DMS153 treated with DMSO at 0.1 percent for 48 hours (cell line): ENCODE measurements around the gene LTA.

Experiments used
- DNase-seq: peaks from one replicate; lab custom pipeline; 2025; ENCODE audit not compliant: unreplicated experiment; lab: John Stamatoyannopoulos, UW

The LTA gene

DNA sequence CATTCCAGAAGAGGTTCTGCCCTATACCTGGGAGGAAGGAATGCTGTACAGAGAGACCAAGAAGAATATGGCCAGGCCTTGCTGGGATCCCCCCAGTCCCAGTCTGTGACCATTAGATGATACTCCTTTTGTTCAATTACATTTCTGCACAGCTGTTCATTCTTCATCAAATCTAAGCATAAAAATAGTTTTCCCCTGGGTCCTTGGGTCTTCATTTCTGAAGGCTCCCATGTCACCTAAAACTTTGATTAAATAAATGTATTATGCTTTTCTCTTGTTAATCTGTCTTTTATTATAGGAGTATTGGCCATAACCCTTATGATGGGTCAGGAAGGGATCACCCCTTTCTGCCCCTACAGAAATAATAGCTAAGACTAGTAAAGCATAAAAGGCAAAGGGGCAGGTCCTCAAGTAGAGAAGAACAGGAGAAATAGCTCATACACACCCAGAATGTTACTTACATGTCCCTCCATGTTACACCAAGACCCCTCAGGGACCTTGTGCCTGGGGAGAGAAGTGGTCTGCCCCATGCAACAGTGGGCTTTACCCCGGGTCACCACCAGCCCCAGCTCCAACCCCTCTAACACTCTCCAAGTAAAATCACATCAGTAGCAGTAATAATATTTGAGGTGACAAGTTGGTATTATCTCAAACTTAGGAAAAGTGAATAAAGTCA lies 2.1 kb upstream of the LTA start:
- no peak for DNase-seq

DNA sequence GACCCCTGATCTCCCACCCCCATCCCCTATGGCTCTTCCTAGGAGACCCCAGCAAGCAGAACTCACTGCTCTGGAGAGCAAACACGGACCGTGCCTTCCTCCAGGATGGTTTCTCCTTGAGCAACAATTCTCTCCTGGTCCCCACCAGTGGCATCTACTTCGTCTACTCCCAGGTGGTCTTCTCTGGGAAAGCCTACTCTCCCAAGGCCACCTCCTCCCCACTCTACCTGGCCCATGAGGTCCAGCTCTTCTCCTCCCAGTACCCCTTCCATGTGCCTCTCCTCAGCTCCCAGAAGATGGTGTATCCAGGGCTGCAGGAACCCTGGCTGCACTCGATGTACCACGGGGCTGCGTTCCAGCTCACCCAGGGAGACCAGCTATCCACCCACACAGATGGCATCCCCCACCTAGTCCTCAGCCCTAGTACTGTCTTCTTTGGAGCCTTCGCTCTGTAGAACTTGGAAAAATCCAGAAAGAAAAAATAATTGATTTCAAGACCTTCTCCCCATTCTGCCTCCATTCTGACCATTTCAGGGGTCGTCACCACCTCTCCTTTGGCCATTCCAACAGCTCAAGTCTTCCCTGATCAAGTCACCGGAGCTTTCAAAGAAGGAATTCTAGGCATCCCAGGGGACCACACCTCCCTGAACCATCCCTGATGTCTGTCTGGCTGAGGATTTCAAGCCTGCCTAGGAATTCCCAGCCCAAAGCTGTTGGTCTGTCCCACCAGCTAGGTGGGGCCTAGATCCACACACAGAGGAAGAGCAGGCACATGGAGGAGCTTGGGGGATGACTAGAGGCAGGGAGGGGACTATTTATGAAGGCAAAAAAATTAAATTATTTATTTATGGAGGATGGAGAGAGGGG lies 1.4 kb downstream of the LTA start:
- DNase-seq, result no peak

DNA sequence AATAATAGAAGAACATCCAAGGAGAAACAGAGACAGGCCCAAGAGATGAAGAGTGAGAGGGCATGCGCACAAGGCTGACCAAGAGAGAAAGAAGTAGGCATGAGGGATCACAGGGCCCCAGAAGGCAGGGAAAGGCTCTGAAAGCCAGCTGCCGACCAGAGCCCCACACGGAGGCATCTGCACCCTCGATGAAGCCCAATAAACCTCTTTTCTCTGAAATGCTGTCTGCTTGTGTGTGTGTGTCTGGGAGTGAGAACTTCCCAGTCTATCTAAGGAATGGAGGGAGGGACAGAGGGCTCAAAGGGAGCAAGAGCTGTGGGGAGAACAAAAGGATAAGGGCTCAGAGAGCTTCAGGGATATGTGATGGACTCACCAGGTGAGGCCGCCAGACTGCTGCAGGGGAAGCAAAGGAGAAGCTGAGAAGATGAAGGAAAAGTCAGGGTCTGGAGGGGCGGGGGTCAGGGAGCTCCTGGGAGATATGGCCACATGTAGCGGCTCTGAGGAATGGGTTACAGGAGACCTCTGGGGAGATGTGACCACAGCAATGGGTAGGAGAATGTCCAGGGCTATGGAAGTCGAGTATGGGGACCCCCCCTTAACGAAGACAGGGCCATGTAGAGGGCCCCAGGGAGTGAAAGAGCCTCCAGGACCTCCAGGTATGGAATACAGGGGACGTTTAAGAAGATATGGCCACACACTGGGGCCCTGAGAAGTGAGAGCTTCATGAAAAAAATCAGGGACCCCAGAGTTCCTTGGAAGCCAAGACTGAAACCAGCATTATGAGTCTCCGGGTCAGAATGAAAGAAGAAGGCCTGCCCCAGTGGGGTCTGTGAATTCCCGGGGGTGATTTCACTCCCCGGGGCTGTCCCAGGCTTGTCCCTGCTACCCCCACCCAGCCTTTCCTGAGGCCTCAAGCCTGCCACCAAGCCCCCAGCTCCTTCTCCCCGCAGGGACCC lies 2.3 kb downstream of the LTA start:
- DNase-seq, result no peak

DNA sequence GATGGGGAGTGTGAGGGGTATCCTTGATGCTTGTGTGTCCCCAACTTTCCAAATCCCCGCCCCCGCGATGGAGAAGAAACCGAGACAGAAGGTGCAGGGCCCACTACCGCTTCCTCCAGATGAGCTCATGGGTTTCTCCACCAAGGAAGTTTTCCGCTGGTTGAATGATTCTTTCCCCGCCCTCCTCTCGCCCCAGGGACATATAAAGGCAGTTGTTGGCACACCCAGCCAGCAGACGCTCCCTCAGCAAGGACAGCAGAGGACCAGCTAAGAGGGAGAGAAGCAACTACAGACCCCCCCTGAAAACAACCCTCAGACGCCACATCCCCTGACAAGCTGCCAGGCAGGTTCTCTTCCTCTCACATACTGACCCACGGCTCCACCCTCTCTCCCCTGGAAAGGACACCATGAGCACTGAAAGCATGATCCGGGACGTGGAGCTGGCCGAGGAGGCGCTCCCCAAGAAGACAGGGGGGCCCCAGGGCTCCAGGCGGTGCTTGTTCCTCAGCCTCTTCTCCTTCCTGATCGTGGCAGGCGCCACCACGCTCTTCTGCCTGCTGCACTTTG lies 3.3 kb downstream of the LTA start, which contains the start of gene TNF:
Gene TNF, plus strand, starts transcription at position 231 of the 567 bp plus-strand sequence. Its CDS starts 177 bp downstream, at position 408.
- no peak for DNase-seq

DNA sequence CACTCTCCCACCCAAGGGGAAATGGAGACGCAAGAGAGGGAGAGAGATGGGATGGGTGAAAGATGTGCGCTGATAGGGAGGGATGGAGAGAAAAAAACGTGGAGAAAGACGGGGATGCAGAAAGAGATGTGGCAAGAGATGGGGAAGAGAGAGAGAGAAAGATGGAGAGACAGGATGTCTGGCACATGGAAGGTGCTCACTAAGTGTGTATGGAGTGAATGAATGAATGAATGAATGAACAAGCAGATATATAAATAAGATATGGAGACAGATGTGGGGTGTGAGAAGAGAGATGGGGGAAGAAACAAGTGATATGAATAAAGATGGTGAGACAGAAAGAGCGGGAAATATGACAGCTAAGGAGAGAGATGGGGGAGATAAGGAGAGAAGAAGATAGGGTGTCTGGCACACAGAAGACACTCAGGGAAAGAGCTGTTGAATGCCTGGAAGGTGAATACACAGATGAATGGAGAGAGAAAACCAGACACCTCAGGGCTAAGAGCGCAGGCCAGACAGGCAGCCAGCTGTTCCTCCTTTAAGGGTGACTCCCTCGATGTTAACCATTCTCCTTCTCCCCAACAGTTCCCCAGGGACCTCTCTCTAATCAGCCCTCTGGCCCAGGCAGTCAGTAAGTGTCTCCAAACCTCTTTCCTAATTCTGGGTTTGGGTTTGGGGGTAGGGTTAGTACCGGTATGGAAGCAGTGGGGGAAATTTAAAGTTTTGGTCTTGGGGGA lies 4.0 kb downstream of the LTA start:
- DNase-seq, result no peak

DNA sequence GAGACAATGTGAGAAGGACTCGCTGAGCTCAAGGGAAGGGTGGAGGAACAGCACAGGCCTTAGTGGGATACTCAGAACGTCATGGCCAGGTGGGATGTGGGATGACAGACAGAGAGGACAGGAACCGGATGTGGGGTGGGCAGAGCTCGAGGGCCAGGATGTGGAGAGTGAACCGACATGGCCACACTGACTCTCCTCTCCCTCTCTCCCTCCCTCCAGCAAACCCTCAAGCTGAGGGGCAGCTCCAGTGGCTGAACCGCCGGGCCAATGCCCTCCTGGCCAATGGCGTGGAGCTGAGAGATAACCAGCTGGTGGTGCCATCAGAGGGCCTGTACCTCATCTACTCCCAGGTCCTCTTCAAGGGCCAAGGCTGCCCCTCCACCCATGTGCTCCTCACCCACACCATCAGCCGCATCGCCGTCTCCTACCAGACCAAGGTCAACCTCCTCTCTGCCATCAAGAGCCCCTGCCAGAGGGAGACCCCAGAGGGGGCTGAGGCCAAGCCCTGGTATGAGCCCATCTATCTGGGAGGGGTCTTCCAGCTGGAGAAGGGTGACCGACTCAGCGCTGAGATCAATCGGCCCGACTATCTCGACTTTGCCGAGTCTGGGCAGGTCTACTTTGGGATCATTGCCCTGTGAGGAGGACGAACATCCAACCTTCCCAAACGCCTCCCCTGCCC lies 4.9 kb downstream of the LTA start:
- no peak for DNase-seq

DNA sequence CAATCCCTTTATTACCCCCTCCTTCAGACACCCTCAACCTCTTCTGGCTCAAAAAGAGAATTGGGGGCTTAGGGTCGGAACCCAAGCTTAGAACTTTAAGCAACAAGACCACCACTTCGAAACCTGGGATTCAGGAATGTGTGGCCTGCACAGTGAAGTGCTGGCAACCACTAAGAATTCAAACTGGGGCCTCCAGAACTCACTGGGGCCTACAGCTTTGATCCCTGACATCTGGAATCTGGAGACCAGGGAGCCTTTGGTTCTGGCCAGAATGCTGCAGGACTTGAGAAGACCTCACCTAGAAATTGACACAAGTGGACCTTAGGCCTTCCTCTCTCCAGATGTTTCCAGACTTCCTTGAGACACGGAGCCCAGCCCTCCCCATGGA lies 5.5 kb downstream of the LTA start:
- no peak for DNase-seq

DNA sequence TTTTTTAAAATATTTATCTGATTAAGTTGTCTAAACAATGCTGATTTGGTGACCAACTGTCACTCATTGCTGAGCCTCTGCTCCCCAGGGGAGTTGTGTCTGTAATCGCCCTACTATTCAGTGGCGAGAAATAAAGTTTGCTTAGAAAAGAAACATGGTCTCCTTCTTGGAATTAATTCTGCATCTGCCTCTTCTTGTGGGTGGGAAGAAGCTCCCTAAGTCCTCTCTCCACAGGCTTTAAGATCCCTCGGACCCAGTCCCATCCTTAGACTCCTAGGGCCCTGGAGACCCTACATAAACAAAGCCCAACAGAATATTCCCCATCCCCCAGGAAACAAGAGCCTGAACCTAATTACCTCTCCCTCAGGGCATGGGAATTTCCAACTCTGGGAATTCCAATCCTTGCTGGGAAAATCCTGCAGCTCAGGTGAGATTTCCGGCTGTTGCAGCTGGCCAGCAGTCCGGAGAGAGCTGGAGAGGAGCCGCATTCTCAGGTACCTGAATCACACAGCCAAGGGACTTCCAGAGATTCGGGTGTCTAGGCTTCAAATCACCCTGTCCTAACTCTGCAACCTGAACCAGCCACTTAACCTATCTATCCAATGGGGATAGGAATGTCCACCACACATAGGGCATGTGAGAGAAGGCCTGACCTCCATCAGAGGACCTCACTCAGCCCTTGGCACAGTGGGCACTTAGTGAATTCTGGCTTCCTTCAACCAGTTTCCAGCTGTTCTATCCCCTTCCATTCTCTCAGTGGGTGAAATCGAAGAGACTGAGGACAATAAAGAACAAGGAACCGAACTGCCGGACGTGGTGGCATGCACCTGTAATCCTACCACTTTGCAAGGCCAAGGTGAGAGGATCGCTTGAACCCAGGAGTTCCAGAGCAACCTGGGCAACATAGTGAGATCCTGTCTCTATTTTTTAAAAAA lies 6.4 kb downstream of the LTA start:
- DNase-seq, result no peak

DNA sequence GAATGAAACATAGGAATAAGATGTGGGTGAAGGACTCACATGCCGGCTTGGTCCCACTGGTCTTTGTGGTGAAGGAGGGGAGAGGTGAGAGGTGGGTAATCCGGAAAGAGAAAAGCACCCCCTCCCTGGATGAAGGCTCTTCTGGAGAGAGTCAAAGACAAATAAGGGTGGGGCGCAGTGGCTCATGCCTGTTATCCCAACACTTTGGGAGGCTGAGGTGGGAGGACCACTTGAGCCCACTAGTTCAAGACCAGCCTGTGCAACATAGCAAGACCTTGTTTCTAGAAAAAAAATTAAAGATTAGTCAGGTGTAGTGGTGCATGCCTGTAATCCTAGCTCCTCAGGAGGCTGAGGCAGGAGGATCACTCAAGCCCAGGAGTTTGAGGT lies 7.0 kb downstream of the LTA start:
- DNase-seq, result no peak

DNA sequence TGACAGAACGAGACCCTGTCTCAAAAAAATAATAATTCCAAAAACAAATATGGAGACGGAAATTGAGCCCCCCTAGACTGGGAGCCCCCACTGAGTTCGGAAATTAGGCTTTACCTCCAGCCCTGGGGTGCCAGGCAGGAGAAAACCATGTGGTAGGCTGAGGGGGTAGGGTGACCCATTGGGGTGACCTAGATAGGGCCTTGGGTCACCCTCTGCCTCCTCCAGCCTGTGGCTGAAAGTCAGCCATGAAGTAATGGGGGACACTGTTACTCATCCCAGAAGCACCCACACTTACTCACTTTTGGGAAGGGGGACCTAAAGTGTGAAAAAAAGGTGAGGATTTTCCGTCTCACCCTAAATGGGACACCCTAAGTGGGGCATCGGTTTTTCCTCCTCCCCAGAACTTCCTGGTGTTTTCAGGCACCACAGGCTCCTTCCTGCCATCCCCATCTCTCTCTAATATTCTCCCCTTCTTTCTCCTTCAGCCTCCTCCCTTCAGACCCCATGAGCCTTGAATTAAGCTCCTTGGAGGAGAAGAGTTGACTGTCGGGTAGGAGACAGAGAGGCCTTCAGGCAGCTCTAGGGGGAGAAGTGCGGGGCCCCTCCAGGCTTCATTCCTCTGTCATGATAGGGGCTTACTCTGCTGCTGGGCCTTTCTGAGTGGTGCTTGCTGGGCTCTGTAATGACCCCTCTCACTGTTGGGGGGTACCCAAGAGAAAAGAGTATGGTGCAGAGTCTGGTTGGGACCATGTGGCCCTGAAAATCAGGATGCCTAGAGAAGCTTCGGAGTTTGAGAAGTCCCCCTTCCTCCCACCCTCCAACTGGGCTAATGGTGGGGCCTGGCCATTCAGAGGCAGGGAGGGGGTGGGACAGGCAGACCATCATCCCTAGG lies 7.7 kb downstream of the LTA start:
- no peak for DNase-seq

DNA sequence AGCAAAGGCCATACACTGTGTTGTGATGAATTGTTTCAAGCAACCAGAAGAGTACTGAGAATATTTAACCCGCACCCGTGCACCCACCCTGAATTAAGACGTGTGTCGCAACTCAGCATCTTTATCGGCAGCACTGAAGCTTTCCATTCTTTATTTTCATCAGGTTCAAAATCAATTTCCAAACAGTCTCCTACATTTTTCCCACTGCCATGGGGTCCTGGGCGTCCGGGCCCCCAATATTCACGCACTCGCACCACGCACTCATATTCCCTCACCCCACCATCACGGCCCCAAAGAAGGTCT lies 8.3 kb downstream of the LTA start:
- no peak for DNase-seq

DNA sequence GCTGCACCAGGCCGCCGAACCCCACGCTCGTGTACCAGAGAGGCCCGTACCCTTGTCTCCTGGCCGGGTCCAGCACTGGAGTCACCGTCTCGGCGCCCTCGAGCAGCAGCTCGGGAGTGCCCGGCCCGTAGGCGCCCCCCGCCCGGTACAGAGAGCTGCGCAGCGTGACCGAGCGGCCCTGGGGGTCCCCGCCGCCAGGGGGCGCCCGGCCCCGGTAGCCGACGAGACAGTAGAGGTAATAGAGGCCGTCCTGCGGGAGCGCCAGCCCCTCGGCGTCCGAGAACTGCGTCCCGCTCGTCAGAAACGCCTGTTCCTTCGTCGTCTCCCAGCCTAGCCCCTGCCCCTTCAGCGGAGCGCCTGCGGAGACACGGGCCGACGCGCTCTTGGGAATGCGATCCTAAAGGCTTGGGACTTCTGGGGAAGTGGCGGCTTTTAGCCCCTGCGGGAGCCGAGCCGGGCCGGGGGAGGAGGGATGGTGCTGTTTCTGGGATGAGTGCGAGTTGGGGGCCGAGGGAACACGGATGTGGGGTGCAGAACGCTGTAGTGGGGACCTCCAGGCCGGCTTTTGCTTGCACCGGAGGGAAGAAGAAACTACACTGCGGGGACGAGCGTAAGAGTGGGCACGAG lies 8.8 kb downstream of the LTA start:
- peak; percentile 6 for DNase-seq

DNA sequence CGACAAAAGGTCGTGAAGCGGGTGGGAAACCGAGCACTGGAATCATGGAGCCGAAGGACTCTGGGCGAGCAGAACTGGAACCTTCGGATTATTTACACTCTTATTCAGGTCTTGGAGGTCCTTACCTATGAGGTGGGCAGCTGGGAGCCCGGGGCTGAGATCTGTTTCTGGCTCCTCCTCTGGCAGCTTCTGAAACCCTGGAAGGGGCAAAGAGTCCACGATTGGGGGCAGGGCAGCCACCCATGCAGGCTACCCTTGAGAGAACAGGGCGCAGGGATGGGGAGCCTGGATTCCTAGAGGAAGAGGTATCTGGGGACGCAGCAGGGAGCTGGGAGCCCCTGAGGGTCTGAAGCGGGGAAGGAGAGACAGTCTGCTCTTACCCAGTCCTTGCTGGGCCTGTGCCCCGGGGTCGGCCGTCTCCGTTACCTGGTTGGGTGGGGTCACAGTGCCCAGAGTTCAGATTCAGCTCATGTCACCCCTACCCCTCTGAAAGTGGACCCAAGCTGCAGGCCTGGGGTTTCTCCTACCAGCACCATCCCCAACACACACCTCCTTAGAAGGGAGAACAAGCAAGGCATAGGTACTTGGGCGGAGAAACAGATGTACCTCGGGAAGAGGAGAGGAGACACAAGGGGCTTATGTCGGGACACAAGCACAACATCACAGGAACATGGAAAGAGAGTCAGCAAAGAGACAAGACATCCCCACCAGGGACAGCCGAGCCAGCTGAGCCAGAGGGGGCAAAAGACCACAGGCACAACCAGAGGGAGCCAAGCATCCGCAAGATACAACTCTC lies 9.5 kb downstream of the LTA start:
- no peak for DNase-seq

DNA sequence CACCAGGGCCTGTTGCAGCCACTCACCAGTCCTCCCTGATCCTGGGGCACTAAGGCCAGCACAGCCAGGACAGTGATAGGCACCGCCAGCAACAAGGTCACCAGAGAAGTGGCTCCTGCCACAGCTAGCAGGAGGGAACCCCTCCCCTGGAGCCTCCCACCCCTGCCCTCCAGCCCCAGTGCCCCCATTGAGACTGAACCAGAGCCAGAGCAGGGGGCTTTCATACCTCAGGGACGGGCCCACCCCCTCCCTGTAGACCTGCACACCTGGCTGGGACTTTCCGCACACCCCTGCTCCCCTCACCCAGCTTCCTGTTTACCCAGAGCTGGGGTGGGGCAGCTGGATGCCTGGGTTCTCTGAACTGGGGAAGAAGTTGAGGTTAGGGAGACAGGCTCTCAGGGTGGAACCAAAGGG lies 10.1 kb downstream of the LTA start, which contains the start of gene LTB:
Gene LTB, minus strand, starts transcription at position 195 of the 414 bp plus-strand sequence. Its CDS starts 7 bp downstream, at position 188.
- no peak for DNase-seq

DNA sequence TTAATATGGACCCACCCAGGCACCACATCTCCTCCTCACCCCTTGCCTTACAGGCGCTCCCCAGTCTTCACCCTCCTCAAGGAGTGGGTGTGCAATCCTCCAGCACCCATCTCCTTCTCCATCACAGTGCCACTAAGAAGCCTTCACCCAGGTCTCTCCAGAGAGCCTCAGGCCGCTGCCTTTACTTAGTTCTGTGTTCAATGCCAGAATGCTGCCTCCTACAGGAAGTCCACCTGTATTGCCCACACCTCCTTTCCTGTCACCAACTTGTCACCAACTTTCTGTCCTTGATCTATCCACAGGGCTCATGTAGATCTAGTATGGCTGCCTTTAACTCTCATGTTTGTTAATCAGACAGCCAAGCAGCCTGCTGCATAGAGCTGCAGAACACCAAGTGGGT lies 13.4 kb downstream of the LTA start:
- DNase-seq, result no peak

DNA sequence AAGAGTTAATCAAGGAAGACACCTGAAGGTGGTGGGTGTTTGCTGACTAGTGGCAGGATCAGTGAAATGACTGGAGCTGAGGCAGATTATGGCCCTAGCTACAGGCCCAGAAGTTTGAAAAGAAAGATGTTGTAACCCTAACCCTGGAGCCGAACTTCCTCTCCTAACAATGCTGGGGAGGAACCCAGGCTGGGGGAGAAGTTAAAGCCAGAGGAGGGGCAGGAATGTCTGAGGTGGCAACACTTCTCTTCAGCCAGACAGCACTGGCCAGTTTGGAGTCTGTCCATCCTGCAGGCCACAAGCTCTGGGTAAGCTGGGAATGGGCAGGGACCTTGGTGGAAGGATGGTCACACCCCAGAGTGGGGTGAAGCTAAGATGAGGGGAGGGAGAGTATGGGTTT lies 13.9 kb downstream of the LTA start, which contains the start of gene LST1:
Gene LST1, plus strand, starts transcription at position 270 of the 400 bp plus-strand sequence. CDS start 1,023 bp downstream, outside the sequence.
- no peak for DNase-seq
